H1 (cell line): Measurements from ENCODE around the gene STAG1. TPM values are rescaled to one million over a fixed set of nuclear protein-coding genes. Genes with fewer than 3 reads are reported as not detected.

ENCODE experiments used
- CTCF ChIA-PET: fragments of 300-600 bp; sonication (Branson Sonifier 250); formaldehyde crosslinking; loops from one replicate; lab custom pipeline; 2021; ENCODE audit not compliant: partially characterized antibody; lab: Charles Lee
- POLR2A ChIA-PET: fragments of 300-600 bp; sonication (Branson Sonifier 250); formaldehyde crosslinking; loops from one replicate; lab custom pipeline; 2021; ENCODE audit warnings: inconsistent platforms; ENCODE audit not compliant: partially characterized antibody; lab: Charles Lee
- DNase-seq, 2 experiments: peaks; one replicate each; pipeline versions ENCODE4 v3.0.0 to v3.0.0-alpha.2; 2010 to 2022; ENCODE audit warnings: low spot score in 2 of 2, low read depth in 1 of 2, mixed read lengths in 1 of 2
- FAIRE-seq: peaks from 2 replicates; lab custom pipeline; 2011; peaks lifted over from hg19 to GRCh38; lab: Jason Lieb, UNC
- H2AFZ ChIP-seq: 2 replicates; pipeline ENCODE4 v1.8.1; 2012; ENCODE audit warnings: low read length, inconsistent platforms
- H2AK5ac ChIP-seq: 2 replicates; pipeline ENCODE4 v1.6.1; 2013; ENCODE audit warnings: low read depth, low read length
- H2BK120ac ChIP-seq: replicated peaks from 2 replicates; pipeline ENCODE3; 2013; ENCODE audit warnings: low read depth, low read length, inconsistent platforms
- H2BK12ac ChIP-seq: 2 replicates; pipeline ENCODE4 v1.6.1; 2013; ENCODE audit warnings: low read depth, low read length
- H2BK15ac ChIP-seq: 2 replicates; pipeline ENCODE4 v1.6.1; 2013; ENCODE audit warnings: low read length
- H2BK20ac ChIP-seq: 2 replicates; pipeline ENCODE4 v1.6.1; 2013; ENCODE audit warnings: low read length
- H2BK5ac ChIP-seq: 2 replicates; pipeline ENCODE4 v1.6.1; 2013; ENCODE audit warnings: low read depth, low read length
- H3K14ac ChIP-seq: 2 replicates; pipeline ENCODE4 v1.6.1; 2013; ENCODE audit warnings: inconsistent platforms; ENCODE audit not compliant: insufficient read length
- H3K18ac ChIP-seq: 2 replicates; pipeline ENCODE4 v1.6.1; 2013; ENCODE audit warnings: low read length; ENCODE audit errors: extremely low read depth
- H3K23ac ChIP-seq: 2 replicates; pipeline ENCODE4 v1.6.1; 2013; ENCODE audit warnings: inconsistent platforms; ENCODE audit not compliant: insufficient read length
- H3K23me2 ChIP-seq: 2 replicates; pipeline ENCODE4 v1.6.1; 2013; ENCODE audit warnings: low read depth, low read length
- H3K27ac ChIP-seq: 2 replicates; pipeline ENCODE4 v1.6.1; 2011; ENCODE audit warnings: low read depth, low read length, inconsistent platforms
- H3K27me3 ChIP-seq, 4 experiments: replicated peaks in 1 of 4; 1 replicate in 1 of 4; 2 replicates in 3 of 4; pipeline versions ENCODE4 v1.6.1 to v1.8.1; 2011 to 2013; ENCODE audit warnings: low read length in 3 of 4, mild to moderate bottlenecking in 3 of 4, inconsistent platforms in 2 of 4, mixed read lengths in 2 of 4, moderate library complexity in 1 of 4; ENCODE audit not compliant: control insufficient read depth in 3 of 4, insufficient read depth in 3 of 4; ENCODE audit errors: extremely low read depth in 1 of 4
- H3K36me3 ChIP-seq, 4 experiments: 2 replicates each; pipeline versions ENCODE4 v1.6.1 to v1.8.1; 2011 to 2013; ENCODE audit warnings: mild to moderate bottlenecking in 4 of 4, low read length in 3 of 4, moderate library complexity in 2 of 4, control low read depth in 1 of 4, inconsistent platforms in 1 of 4; ENCODE audit not compliant: insufficient read depth in 4 of 4, control insufficient read depth in 2 of 4
- H3K4ac ChIP-seq: replicated peaks from 2 replicates; pipeline ENCODE3; 2013; ENCODE audit warnings: low read length, low read depth, mixed read lengths, inconsistent platforms; ENCODE audit not compliant: insufficient read length
- H3K4me1 ChIP-seq, 4 experiments: replicated peaks in 1 of 4; 1 replicate in 1 of 4; 2 replicates in 3 of 4; pipeline versions ENCODE4 v1.6.1 to v1.8.1; 2011 to 2013; ENCODE audit warnings: low read length in 3 of 4, inconsistent platforms in 2 of 4, mixed read lengths in 1 of 4; ENCODE audit not compliant: insufficient read depth in 4 of 4, control insufficient read depth in 3 of 4
- H3K4me2 ChIP-seq, 2 experiments: 2 replicates each; pipeline versions ENCODE4 v1.6.1 to v1.8.1; 2011 to 2013; ENCODE audit warnings: low read depth in 2 of 2, low read length in 2 of 2, control low read depth in 1 of 2, inconsistent platforms in 1 of 2, mild to moderate bottlenecking in 1 of 2; ENCODE audit not compliant: insufficient read depth in 1 of 2
- H3K4me3 ChIP-seq, 4 experiments: fragments of 200-600, 300-600 bp in 1 of 4; sonication (generic), shearing (Covaris generic), sonication (Bioruptor Twin) in 1 of 4; 2 replicates each; pipeline versions ENCODE4 v1.5.1 to v1.8.1; 2011 to 2016; ENCODE audit warnings: low read length in 4 of 4, low read depth in 3 of 4, control low read depth in 2 of 4, inconsistent platforms in 2 of 4, mild to moderate bottlenecking in 2 of 4, mixed read lengths in 1 of 4, moderate library complexity in 1 of 4; ENCODE audit not compliant: insufficient read depth in 2 of 4; ENCODE audit errors: extremely low read depth in 1 of 4
- H3K56ac ChIP-seq: replicated peaks from 2 replicates; pipeline ENCODE3; 2013; ENCODE audit warnings: low read depth, mild to moderate bottlenecking, mixed read lengths, low read length, inconsistent platforms; ENCODE audit not compliant: insufficient read length
- H3K79me1 ChIP-seq: 2 replicates; pipeline ENCODE4 v1.6.1; 2013; ENCODE audit warnings: low read depth, low read length, control low read depth
- H3K79me2 ChIP-seq, 2 experiments: 2 replicates each; pipeline versions ENCODE4 v1.6.1 to v1.8.1; 2012 to 2013; ENCODE audit warnings: low read length in 2 of 2, mild to moderate bottlenecking in 2 of 2, inconsistent platforms in 1 of 2; ENCODE audit not compliant: insufficient read depth in 2 of 2, control insufficient read depth in 1 of 2
- H3K9ac ChIP-seq, 4 experiments: replicated peaks in 1 of 4; 1 replicate in 1 of 4; 2 replicates in 3 of 4; pipeline versions ENCODE4 v1.6.1 to v1.8.1; 2011 to 2013; ENCODE audit warnings: low read depth in 3 of 4, low read length in 3 of 4, control low read depth in 2 of 4, mild to moderate bottlenecking in 2 of 4, moderate library complexity in 2 of 4, inconsistent platforms in 1 of 4; ENCODE audit errors: extremely low read depth in 1 of 4
- H3K9me3 ChIP-seq, 2 experiments: 2 replicates each; pipeline versions ENCODE4 v1.6.1 to v1.8.1; 2012 to 2013; ENCODE audit warnings: mild to moderate bottlenecking in 2 of 2, moderate library complexity in 2 of 2, control low read depth in 1 of 2, inconsistent platforms in 1 of 2, low read depth in 1 of 2, low read length in 1 of 2, mixed read lengths in 1 of 2; ENCODE audit not compliant: insufficient read depth in 2 of 2
- H4K20me1 ChIP-seq, 2 experiments: replicated peaks in 1 of 2; 2 replicates each; pipeline versions ENCODE3 to v1.8.1; 2011 to 2013; ENCODE audit warnings: inconsistent platforms in 2 of 2, low read length in 2 of 2, mild to moderate bottlenecking in 1 of 2; ENCODE audit not compliant: insufficient read depth in 2 of 2, control insufficient read depth in 1 of 2
- H4K5ac ChIP-seq: 2 replicates; pipeline ENCODE4 v1.6.1; 2013; ENCODE audit warnings: low read length, low read depth, mixed read lengths, inconsistent platforms; ENCODE audit not compliant: insufficient read length
- H4K8ac ChIP-seq: 2 replicates; pipeline ENCODE4 v1.8.0; 2013; ENCODE audit warnings: mild to moderate bottlenecking, moderate library complexity, low read length, inconsistent platforms; ENCODE audit not compliant: insufficient read depth; ENCODE audit errors: extremely low read depth
- H4K91ac ChIP-seq: replicated peaks from 2 replicates; pipeline ENCODE3; 2013; ENCODE audit warnings: low read length, mixed read lengths, inconsistent platforms; ENCODE audit not compliant: insufficient read length
- CBX5 ChIP-seq: fragments of 300-800, 300-1000 bp; sonication (generic); IDR thresholded peaks from 2 replicates; pipeline ENCODE4 v1.7.1; 2016; ENCODE audit warnings: antibody characterized with exemption, low read length, low read depth
- RAD21 ChIP-seq, 2 experiments: IDR thresholded peaks in 1 of 2; conservative IDR thresholded peaks in 1 of 2; 2 replicates each; pipeline ENCODE4 v1.6.1; 2011; ENCODE audit warnings: low read depth in 2 of 2, low read length in 2 of 2, improper control_type of control experiment in 1 of 2, inconsistent platforms in 1 of 2, mild to moderate bottlenecking in 1 of 2, moderate library complexity in 1 of 2
- RFX5 ChIP-seq: IDR thresholded peaks from 2 replicates; pipeline ENCODE4 v1.6.1; 2011; ENCODE audit warnings: low read depth, low read length, improper control_type of control experiment, borderline replicate concordance
- SAP30 ChIP-seq: fragments of 300-600 bp; sonication (generic); IDR thresholded peaks from 2 replicates; pipeline ENCODE4 v1.7.1; 2012; ENCODE audit warnings: low read length, moderate library complexity, mild to moderate bottlenecking, inconsistent platforms; ENCODE audit not compliant: insufficient read depth, insufficient replicate concordance
- SIRT6 ChIP-seq: IDR thresholded peaks from one replicate; pipeline ENCODE4 v1.7.1; 2012; ENCODE audit warnings: low read length, inconsistent platforms
- SP1 ChIP-seq: IDR thresholded peaks from 2 replicates; pipeline ENCODE4 v1.6.1; 2011; ENCODE audit warnings: low read depth, low read length
- SP4 ChIP-seq: IDR thresholded peaks from 2 replicates; pipeline ENCODE4 v1.6.1; 2012; ENCODE audit warnings: low read length, inconsistent platforms
- TBP ChIP-seq: IDR thresholded peaks from 2 replicates; pipeline ENCODE4 v1.6.1; 2011; ENCODE audit warnings: low read depth, low read length, improper control_type of control experiment
- TCF12 ChIP-seq: IDR thresholded peaks from 2 replicates; pipeline ENCODE4 v1.6.1; 2011; ENCODE audit warnings: low read depth, mild to moderate bottlenecking, low read length
- polyA plus RNA-seq, 7 experiments: library from polyadenylated mRNA; depleted of rRNA in 3 of 7; stranded (reverse) in 5 of 7; unstranded in 2 of 7; fragments of >200 nt in 5 of 7; fragments of 200-250 nt in 2 of 7; gene quantifications; 1 replicate in 5 of 7; 2 replicates in 1 of 7; 4 replicates in 1 of 7; pipeline versions ENCODE4 v1.2.1 to v1.2.3, GENCODE V29; 2011 to 2013; ENCODE audit warnings: missing spikeins in 2 of 7, mixed read lengths in 2 of 7
- total RNA-seq: library from RNA; stranded (reverse); fragmentation: NEBNext Ultra II Directional; extraction: Animal tissue kit (Norgen Biotek cat#: 25700); gene quantifications from 2 replicates; pipeline ENCODE4 v1.2.1, GENCODE V29; 2021
- TF ChIP-seq, protein P1 (sequence below): IDR thresholded peaks from 2 replicates; pipeline ENCODE4 v1.6.1; 2012; ENCODE audit warnings: inconsistent platforms

Gene STAG1
- total and polyA plus RNA-seq, 2 of the 8 experiments (the other 6 are each of a cell fraction or from before 2014, with no cell fraction given), result 4.6 to 23.4 TPM

DNA sequence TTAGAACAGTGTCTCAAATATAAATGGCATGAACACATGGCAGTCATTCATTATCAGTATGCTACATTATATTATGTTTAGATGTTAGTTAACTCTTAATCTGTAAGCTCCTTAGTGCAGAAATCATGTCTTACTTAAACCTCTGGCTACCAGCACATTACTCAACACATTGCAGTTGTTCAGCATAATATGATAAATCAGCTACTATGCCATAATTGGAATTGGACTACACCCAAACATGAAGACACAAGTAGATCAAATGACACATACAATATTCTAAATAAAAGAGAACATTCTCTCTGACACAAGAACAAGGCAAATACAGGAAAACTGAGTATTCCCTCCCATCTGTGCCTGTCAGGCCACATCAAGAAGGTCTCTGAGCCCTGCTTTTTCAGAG lies 385.9 kb downstream of the STAG1 start:
- POLR2A ChIA-PET, result no interaction called here
- no peak for DNase-seq
- H3K4me1 ChIP-seq, result no peaks in the 10 kb centered on the region
- no peak overlapping the region for H2BK15ac ChIP-seq
- no peak overlapping the region for H3K9ac ChIP-seq
- no peak for FAIRE-seq
- no peak overlapping the region for H3K14ac ChIP-seq
- H3K4me2 ChIP-seq, result no peak overlapping the region
- no peaks in the 10 kb centered on the region for H3K79me1 ChIP-seq
- no peaks in the 10 kb centered on the region for H3K23me2 ChIP-seq
- CTCF ChIA-PET, result interaction anchor here (0.9 to 2.0 kb wide), 8 partner anchors 10 to 136 kb away, joined by 3 to 8 read pairs (median 3); no protein-coding TSS in a partner anchor
- no peak overlapping the region for H3K27ac ChIP-seq
- H3K56ac ChIP-seq, result no peak overlapping the region
- no peak overlapping the region for H2AFZ ChIP-seq
- no peak overlapping the region for H2BK5ac ChIP-seq
- no peaks in the 10 kb centered on the region for H4K20me1 ChIP-seq
- no peaks in the 10 kb centered on the region for H3K79me2 ChIP-seq
- no peak overlapping the region for H3K4ac ChIP-seq
- H4K5ac ChIP-seq, result no peak overlapping the region
- H4K8ac ChIP-seq, result no peak overlapping the region
- no peaks in the 10 kb centered on the region for H3K27me3 ChIP-seq
- H2AK5ac ChIP-seq, result no peak overlapping the region
- TF ChIP-seq SAP30 (no peak), RFX5 (no peak), TCF12 (no peak), RAD21 (IDR thresholded peaks at IDR 0.05 in 1 of 2, conservative IDR thresholded peaks at IDR 0.05 in 1 of 2; ENCODE audit: low read depth in 2 of 2, low read length in 2 of 2) (no peak), TBP (no peak), SIRT6 (no peak), SP4 (no peak), CBX5 (no peak), SP1 (no peak)
- TF ChIP-seq, protein P1, sequence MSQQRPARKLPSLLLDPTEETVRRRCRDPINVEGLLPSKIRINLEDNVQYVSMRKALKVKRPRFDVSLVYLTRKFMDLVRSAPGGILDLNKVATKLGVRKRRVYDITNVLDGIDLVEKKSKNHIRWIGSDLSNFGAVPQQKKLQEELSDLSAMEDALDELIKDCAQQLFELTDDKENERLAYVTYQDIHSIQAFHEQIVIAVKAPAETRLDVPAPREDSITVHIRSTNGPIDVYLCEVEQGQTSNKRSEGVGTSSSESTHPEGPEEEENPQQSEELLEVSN, result no peak
- H4K91ac ChIP-seq, result no peak overlapping the region
- no peak overlapping the region for H3K4me3 ChIP-seq
- H2BK12ac ChIP-seq, result no peak overlapping the region
- H3K9me3 ChIP-seq, result no peaks in the 10 kb centered on the region
- H3K23ac ChIP-seq, result no peak overlapping the region
- no peaks in the 10 kb centered on the region; a peak in 1 of 8 replicates for H3K36me3 ChIP-seq
- no peak overlapping the region for H2BK20ac ChIP-seq
- no peak overlapping the region for H2BK120ac ChIP-seq
- no peak overlapping the region for H3K18ac ChIP-seq
